ENCODE results near the gene DOCK7. TPM values are rescaled to one million over a fixed set of nuclear protein-coding genes. Genes with fewer than 3 reads are reported as not detected.

DOCK7 gene
- total and polyA plus RNA-seq, 2 of the 8 experiments (the other 6 are each of a cell fraction or from before 2014, with no cell fraction given), result 10.2 to 33.7 TPM

DNA sequence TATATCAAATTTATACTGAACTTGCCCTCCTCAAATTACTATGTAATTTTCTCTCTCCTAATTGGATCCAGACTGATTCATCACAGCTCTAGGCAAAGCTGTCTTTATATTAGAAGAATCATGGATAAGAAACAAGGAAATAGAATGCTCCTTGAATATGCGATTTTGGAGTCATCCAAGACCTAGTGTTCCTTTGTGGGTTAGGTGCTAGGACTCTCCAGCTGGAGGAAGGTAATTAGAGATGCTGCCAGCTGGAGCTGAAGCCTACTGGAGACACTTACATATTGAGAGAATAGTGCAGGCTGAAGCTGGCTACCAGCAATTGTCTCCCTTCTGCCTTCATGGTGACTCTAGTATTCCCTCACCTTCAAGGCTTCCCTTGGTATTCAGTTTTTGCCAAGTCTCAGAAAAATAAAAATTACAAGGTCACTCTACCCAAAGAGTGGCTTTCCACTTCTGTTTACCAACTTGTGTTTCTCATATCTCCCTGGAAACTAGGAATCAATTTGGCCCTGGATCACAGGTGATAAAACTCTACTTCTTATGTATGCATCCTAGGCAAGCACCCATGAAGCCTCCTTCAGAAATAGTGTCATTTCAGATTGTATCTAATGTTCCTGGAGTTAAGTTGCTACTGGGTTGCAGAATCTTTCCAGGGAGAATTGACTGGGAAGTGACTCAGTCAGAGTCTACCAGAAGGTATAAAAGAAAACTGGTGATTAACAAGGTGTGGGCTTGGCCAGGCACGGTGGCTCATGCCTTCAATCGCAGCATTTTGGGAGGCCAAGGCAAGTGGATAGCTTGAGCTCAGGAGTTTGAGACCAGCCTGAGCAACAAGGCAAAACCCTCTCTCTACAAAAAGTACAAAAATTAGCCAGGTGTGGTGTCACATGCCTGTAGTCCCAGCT lies 24.4 kb upstream of the DOCK7 start (continued):
- no peak for TF ChIP-seq RFX5 (IDR thresholded peaks at IDR 0.05; ENCODE audit: borderline replicate concordance, low read depth, low read length)
- TF ChIP-seq GABPA (IDR thresholded peaks at IDR 0.05; ENCODE audit: borderline replicate concordance, insufficient read depth, low read length), result no peak
- TF ChIP-seq RAD21 (IDR thresholded peaks at IDR 0.05 in 1 of 2, conservative IDR thresholded peaks at IDR 0.05 in 1 of 2; ENCODE audit: low read depth in 2 of 2, low read length in 2 of 2), result no peak
- no peak for TF ChIP-seq CREB1 (IDR thresholded peaks at IDR 0.05)
- no peak for TF ChIP-seq CHD2 (IDR thresholded peaks at IDR 0.05; ENCODE audit: low read length)
- TF ChIP-seq PHF8 (conservative IDR thresholded peaks at IDR 0.05; ENCODE audit: low read depth, low read length), result no peak
- TF ChIP-seq FOSL1 (IDR thresholded peaks at IDR 0.05; ENCODE audit: insufficient read depth, low read depth, low read length), result no peak
- TF ChIP-seq RNF2 (IDR thresholded peaks at IDR 0.05; ENCODE audit: borderline replicate concordance, low read depth, low read length, missing control alignments, poor library complexity, severe bottlenecking), result no peak
- TF ChIP-seq, protein P1, sequence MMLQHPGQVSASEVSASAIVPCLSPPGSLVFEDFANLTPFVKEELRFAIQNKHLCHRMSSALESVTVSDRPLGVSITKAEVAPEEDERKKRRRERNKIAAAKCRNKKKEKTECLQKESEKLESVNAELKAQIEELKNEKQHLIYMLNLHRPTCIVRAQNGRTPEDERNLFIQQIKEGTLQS (IDR thresholded peaks at IDR 0.05; ENCODE audit: insufficient read depth, low read depth, low read length), result no peak
- no peak for TF ChIP-seq SIN3A (conservative IDR thresholded peaks at IDR 0.05 in 1 of 2, IDR thresholded peaks at IDR 0.05 in 1 of 2; ENCODE audit: low read depth in 1 of 2, low read length in 2 of 2)
- TF ChIP-seq SP1 (IDR thresholded peaks at IDR 0.05; ENCODE audit: low read depth, low read length), result no peak

All from H1 (cell line).